ENCODE results near the gene PSAT1.

Gene PSAT1

DNA sequence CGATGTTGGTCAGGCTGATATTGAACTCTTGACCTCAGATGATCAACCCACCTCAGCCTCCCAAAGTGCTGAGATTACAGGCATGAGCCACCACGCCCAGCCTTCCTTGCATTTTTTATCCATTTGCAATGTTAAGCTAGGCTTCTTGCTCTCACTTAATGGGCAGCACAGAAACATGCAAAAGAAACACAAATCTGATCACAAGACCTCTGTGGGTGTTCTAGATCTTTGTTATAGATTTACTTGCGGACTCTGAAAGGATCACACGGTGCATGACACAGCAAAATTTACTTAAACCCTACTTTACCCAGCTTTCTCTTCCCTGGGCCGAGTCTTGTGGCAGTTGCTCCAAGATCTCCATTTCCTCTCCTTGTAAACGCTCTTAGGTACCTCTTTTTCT, 71.3 kb downstream of the PSAT1 start:
- DNase-seq (ENCODE audit: low read depth) = no peak

GRCh38 chr9:78369639-78370219, 72.8 kb downstream of the PSAT1 start:
- DNase-seq (ENCODE audit: low read depth) = peak; percentile 72

- DNase-seq (ENCODE audit: low read depth) = no peak
Measured at GRCh38 chr9:78370991-78371390, 74.1 kb downstream of the PSAT1 start.

- no peak for DNase-seq (ENCODE audit: low read depth)
Measured at GRCh38 chr9:78371981-78372380, 75.1 kb downstream of the PSAT1 start.
